ENCODE results near the gene DLGAP1.
A peak's percentile ranks its signal among the peaks of the same experiment; 100 is the strongest.
"Not testable (repeated sequence)": the region's sequence is repeated elsewhere in the genome, so short reads cannot be mapped to it uniquely, and the experiment has no call there.

DLGAP1 gene

GRCh38 chr18:4068552-4069158, 386.5 kb downstream of the DLGAP1 start:
- peak; percentile 2 to 19 for DNase-seq

- DNase-seq: no peak
Observed at GRCh38 chr18:4063545-4063944, 391.6 kb downstream of the DLGAP1 start.

- no peak for DNase-seq
Observed at GRCh38 chr18:4060427-4061281, 394.5 kb downstream of the DLGAP1 start.

GRCh38 chr18:4058179-4058578, 396.9 kb downstream of the DLGAP1 start:
- DNase-seq: no peak

- DNase-seq: no peak
Observed at GRCh38 chr18:4040391-4041092, 414.6 kb downstream of the DLGAP1 start.

- no peak for DNase-seq
Observed at GRCh38 chr18:4035521-4035920, 419.6 kb downstream of the DLGAP1 start.

- not testable (repeated sequence) for DNase-seq
Observed at GRCh38 chr18:4034815-4035214, 420.3 kb downstream of the DLGAP1 start.

- no peak for DNase-seq
Observed at GRCh38 chr18:4026542-4026941, 428.6 kb downstream of the DLGAP1 start.

- no peak for DNase-seq
Observed at GRCh38 chr18:4024702-4025101, 430.4 kb downstream of the DLGAP1 start.

GRCh38 chr18:4022749-4023148, 432.4 kb downstream of the DLGAP1 start:
- DNase-seq: not testable (repeated sequence)

GRCh38 chr18:4020026-4020425, 435.1 kb downstream of the DLGAP1 start:
- DNase-seq: no peak

- DNase-seq: no peak
Observed at GRCh38 chr18:4017480-4017879, 437.6 kb downstream of the DLGAP1 start.

- DNase-seq: no peak
Observed at GRCh38 chr18:4016391-4017049, 438.6 kb downstream of the DLGAP1 start.

- no peak for DNase-seq
Observed at GRCh38 chr18:4007846-4008245, 447.3 kb downstream of the DLGAP1 start.

GRCh38 chr18:4004183-4004829, 450.8 kb downstream of the DLGAP1 start:
- no peak for DNase-seq

- DNase-seq: no peak
Observed at GRCh38 chr18:3998698-3999333, 456.3 kb downstream of the DLGAP1 start.

GRCh38 chr18:3995476-3996102, 459.5 kb downstream of the DLGAP1 start:
- DNase-seq: peak; percentile 24 to 48

- no peak for DNase-seq
Observed at GRCh38 chr18:3993941-3994687, 461.0 kb downstream of the DLGAP1 start.

GRCh38 chr18:3985664-3986063, 469.4 kb downstream of the DLGAP1 start:
- no peak for DNase-seq

- no peak for DNase-seq
Observed at GRCh38 chr18:3985020-3985419, 470.1 kb downstream of the DLGAP1 start.

Measured in activated CD4-positive, alpha-beta T cell treated with anti-CD3 and anti-CD28 coated beads for 4 hours (primary cell).